Measurements from ENCODE around the gene RTN4. TPM values are rescaled to one million over a fixed set of nuclear protein-coding genes. Genes with fewer than 3 reads are reported as not detected.

The RTN4 gene
- total and polyA plus RNA-seq, 9 donors, result 110 to 334 (median 200) TPM

- H3K4me1 ChIP-seq (ENCODE audit: insufficient read depth), result no peaks in the 10 kb centered on the region
- DNase-seq, result no peak
- TF ChIP-seq POLR2A (IDR thresholded peaks at IDR 0.05) (no peak), EP300 (IDR thresholded peaks at IDR 0.05) (no peak)
- TF ChIP-seq, protein P1, sequence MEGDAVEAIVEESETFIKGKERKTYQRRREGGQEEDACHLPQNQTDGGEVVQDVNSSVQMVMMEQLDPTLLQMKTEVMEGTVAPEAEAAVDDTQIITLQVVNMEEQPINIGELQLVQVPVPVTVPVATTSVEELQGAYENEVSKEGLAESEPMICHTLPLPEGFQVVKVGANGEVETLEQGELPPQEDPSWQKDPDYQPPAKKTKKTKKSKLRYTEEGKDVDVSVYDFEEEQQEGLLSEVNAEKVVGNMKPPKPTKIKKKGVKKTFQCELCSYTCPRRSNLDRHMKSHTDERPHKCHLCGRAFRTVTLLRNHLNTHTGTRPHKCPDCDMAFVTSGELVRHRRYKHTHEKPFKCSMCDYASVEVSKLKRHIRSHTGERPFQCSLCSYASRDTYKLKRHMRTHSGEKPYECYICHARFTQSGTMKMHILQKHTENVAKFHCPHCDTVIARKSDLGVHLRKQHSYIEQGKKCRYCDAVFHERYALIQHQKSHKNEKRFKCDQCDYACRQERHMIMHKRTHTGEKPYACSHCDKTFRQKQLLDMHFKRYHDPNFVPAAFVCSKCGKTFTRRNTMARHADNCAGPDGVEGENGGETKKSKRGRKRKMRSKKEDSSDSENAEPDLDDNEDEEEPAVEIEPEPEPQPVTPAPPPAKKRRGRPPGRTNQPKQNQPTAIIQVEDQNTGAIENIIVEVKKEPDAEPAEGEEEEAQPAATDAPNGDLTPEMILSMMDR (IDR thresholded peaks at IDR 0.05), result no peak
- no peak overlapping the region for H3K4me3 ChIP-seq
- no peaks in the 10 kb centered on the region for H3K27me3 ChIP-seq
- no peak overlapping the region for H3K27ac ChIP-seq
- no peaks in the 10 kb centered on the region for H3K36me3 ChIP-seq
- WGBS, 3 donors, result 93 to 94% (median 94%) methylated on average over 16 of the region's 16 CpGs
- no peaks in the 10 kb centered on the region for H3K9me3 ChIP-seq
- intact Hi-C loops (cut with DNase I), result no loop called here
Measured at GRCh38 chr2:54927751-54928615, 122.3 kb downstream of the RTN4 start.

DNA sequence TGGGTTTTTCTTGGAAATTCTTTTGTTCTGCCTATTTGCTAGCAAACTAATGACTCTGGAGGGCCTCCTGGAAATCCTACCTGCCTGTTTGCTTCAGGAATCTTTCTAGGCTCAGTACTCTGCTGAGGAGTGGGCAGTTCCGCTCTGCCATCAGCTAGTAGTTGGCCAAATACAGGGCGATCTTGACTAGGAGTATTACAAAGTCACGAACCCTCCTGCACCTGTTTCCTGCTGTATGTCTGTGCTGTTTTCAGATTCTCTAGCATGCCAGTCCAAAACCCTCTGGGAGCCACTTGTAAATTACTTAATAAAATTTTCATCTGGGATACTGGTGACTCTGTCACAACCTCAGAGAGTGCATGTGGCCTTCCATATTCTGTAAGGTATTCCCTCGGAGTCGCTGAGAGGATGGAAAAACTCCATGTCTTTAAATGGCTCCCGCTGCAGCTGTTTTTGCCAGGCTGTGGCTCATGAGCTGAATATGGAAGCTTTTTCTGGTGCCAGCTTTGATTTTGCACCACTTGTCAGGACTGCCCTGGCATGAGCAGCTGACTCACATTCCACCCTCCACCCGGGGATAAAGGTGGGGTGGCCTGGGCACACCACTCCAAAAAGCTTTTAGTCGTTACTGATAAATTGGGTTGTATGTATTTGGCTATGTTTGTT, 123.0 kb downstream of the RTN4 start:
- no peaks in the 10 kb centered on the region for H3K36me3 ChIP-seq
- H3K9me3 ChIP-seq, result no peaks in the 10 kb centered on the region
- DNase-seq, result no peak
- H3K27ac ChIP-seq, result no peak overlapping the region
- H3K4me1 ChIP-seq (ENCODE audit: insufficient read depth), result no peaks in the 10 kb centered on the region
- no peaks in the 10 kb centered on the region for H3K27me3 ChIP-seq
- TF ChIP-seq POLR2A (IDR thresholded peaks at IDR 0.05), result no peak
- no peak for TF ChIP-seq EP300 (IDR thresholded peaks at IDR 0.05)
- TF ChIP-seq, protein P1 (IDR thresholded peaks at IDR 0.05), result no peak
- 88 to 92% (median 91%) methylated on average over 8 of the region's 8 CpGs for WGBS, 3 donors
- H3K4me3 ChIP-seq, result no peak overlapping the region
- intact Hi-C loops (cut with DNase I), result no loop called here

- Histone ChIP-seq H3K36me3 (no peaks in the 10 kb centered on the region), H3K4me1 (ENCODE audit: insufficient read depth) (no peaks in the 10 kb centered on the region), H3K9me3 (no peaks in the 10 kb centered on the region), H3K27ac (no peak overlapping the region), H3K4me3 (no peak overlapping the region), H3K27me3 (no peaks in the 10 kb centered on the region)
- no peak for DNase-seq
- intact Hi-C loops (cut with DNase I), result no loop called here
- 93 to 95% (median 94%) methylated on average over 4 of the region's 4 CpGs for WGBS, 3 donors
- TF ChIP-seq POLR2A (IDR thresholded peaks at IDR 0.05) (no peak), EP300 (IDR thresholded peaks at IDR 0.05) (no peak)
- TF ChIP-seq, protein P1 (IDR thresholded peaks at IDR 0.05), result no peak
Measured at GRCh38 chr2:54925022-54925421, 125.2 kb downstream of the RTN4 start.

- Histone ChIP-seq H3K4me1 (ENCODE audit: insufficient read depth) (no peaks in the 10 kb centered on the region), H3K27ac (no peak overlapping the region), H3K9me3 (no peaks in the 10 kb centered on the region), H3K27me3 (no peaks in the 10 kb centered on the region), H3K36me3 (no peaks in the 10 kb centered on the region), H3K4me3 (no peak overlapping the region)
- WGBS, 3 donors, result 76 to 89% (median 84%) methylated on average over 1 of the region's 1 CpG
- TF ChIP-seq POLR2A (IDR thresholded peaks at IDR 0.05) (no peak), EP300 (IDR thresholded peaks at IDR 0.05) (no peak)
- TF ChIP-seq, protein P1 (IDR thresholded peaks at IDR 0.05), result no peak
- DNase-seq, result no peak
- intact Hi-C loops (cut with DNase I), result no loop called here
Measured at GRCh38 chr2:54924121-54924520, 126.1 kb downstream of the RTN4 start.

Small RNA genes lying within 50 kb of the gene (small RNA-seq; reads per million reads assigned to genes)
- not detected for gene RNU6-433P

Other genes starting within 250 kb of the RTN4 start
- gene CLHC1, start 181.8 kb upstream of the RTN4 start, total RNA-seq, result 10 to 100 TPM; 11.3 to 21.3 (median 15.6) TPM
- 1 to 10 TPM; 5.6 to 7.8 TPM for gene CLHC1, start 181.8 kb upstream of the RTN4 start, polyA plus RNA-seq
- 1,000 to 10,000 TPM; 1,558 to 6,047 (median 2,035) TPM for gene RPS27A, start 182.2 kb upstream of the RTN4 start, total RNA-seq
- gene RPS27A, start 182.2 kb upstream of the RTN4 start, polyA plus RNA-seq, result 1,000 to 10,000 TPM; 1,925 to 4,758 TPM
- gene MTIF2, start 218.8 kb upstream of the RTN4 start, total RNA-seq, result 10 to 100 TPM; 12.6 to 18.6 (median 14.1) TPM
- 10 to 100 TPM; 13.0 to 16.4 TPM for gene MTIF2, start 218.8 kb upstream of the RTN4 start, polyA plus RNA-seq